Stimulated activated CD4-positive, alpha-beta T cell treated with anti-CD3 and anti-CD28 coated beads, TNF-alpha, amount 100 ng/mL, for 4 hours (primary cell): Measurements from ENCODE around the gene NES.
"Not testable (repeated sequence)": the region's sequence is repeated elsewhere in the genome, so short reads cannot be mapped to it uniquely, and the experiment has no call there.

Experiments used
- DNase-seq, 3 experiments: peaks; one replicate each; pipeline ENCODE4 v3.0.0-alpha.2; 2020; ENCODE audit warnings: low read depth in 3 of 3

Gene NES

GRCh38 chr1:156644146-156644545 is 33.1 kb downstream of the NES start:
- DNase-seq, result no peak

DNA sequence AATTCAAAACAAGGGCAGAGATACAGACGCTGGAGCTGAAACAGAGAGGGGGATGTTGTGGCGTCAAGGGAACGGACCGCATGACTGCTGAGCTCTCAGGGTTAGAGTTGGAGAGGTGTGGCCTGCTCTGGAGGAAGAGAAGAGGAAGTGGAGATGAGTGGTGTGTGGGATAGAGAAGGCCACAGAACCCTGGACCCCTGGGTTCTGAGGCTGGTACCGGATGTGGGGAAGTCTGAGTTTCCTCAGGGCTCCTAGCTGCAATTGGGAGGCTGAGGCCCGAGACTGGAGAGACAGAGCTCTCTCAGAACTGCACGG is 33.5 kb downstream of the NES start:
- DNase-seq, result no peak

- no peak for DNase-seq
Measured at GRCh38 chr1:156643049-156643777, 34.0 kb downstream of the NES start.

GRCh38 chr1:156642265-156643048 is 34.8 kb downstream of the NES start:
- no peak for DNase-seq

- DNase-seq, result no peak
Measured at GRCh38 chr1:156641761-156642264, 35.4 kb downstream of the NES start, which contains the start of gene BCAN. Gene BCAN, plus strand, starts transcription at chr1:156642117. Its CDS starts 3,938 bp downstream, at chr1:156646055.

DNA sequence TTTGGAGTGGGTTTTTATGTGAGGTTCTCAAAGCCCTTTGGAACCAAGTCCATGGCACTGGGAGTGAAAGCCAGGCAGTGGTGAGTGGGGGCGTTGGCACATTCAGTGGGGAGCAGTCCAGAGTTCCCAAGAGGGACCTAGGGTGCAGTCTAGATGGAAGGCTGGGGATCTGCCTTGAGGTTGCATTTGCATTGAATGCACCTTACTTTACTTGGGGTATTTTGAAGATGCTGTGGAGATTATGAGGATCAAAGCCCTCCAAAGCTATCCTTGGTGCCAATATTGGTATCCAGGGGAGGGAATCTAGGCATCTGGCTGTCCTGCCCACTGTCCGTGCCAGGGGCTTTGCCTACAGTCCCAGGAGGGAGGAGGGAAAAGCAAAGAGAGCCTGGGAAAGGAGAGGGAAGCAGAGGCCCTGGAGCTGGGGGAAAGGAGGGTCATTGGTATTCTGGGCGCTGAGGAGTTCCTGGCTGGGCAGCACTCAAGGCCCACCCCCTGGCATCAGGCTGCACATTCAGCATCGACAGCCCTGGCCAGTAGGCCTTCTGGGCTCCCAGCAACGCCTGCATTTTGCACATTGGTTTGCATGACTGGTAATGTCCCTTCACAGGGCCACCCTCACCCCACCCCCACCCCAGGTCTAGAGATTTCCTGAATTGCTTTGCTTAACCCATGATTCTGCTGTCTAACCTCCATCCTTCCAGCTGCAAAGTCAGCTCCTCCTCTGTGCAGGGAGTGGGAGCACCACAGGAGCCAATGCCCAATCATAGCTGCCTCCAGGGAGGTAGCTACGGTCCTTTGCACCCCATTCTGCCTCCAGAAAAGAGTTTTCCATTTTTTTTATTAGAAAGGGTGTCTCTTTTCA is 36.1 kb downstream of the NES start:
- DNase-seq, result no peak

DNA sequence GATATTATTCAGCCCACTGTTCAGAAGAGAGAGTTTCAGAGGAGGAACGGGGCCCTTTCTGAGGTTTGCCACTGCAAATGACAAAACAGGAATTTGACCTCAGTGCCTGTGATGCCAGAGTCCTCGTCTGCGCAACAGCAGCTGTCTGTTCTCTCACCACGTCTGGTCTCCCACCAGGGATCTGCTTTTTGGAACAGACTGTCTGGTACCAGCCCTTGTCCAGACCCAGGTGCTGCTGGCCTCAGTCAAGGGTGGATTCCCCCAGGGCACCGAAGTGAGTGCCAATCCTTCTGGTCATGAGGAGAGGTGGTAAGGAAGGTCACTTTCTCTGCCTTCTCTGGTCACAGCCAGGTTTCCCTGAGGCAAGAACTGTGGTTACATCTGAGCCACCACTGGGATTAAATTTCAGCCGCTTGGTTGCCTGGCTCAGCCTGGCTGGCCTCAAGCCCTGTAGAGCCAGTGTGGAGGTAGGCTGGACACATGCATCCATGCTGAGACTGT is 37.6 kb downstream of the NES start:
- no peak for DNase-seq

- no peak for DNase-seq
Measured at GRCh38 chr1:156638189-156638985, 38.8 kb downstream of the NES start.

DNA sequence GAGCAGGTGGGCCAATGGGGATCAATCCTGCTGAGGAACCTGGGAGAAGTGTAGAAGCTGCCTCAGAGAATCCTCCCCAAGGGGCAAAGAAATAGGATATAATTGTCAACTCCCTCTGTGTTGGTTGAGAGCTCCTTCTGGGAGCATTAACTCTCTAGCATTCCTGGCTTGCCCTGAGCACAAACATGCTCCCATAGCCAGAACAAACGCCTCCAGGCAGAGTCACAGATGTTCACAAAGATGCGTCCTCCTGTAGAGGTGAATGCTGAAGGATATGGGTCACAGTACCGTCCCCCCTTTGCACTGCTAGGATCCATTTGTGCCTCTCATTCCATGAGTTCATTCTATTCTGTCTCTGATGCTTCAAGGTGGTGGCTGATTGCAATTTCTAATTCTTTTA is 44.9 kb downstream of the NES start:
- DNase-seq, result no peak

DNA sequence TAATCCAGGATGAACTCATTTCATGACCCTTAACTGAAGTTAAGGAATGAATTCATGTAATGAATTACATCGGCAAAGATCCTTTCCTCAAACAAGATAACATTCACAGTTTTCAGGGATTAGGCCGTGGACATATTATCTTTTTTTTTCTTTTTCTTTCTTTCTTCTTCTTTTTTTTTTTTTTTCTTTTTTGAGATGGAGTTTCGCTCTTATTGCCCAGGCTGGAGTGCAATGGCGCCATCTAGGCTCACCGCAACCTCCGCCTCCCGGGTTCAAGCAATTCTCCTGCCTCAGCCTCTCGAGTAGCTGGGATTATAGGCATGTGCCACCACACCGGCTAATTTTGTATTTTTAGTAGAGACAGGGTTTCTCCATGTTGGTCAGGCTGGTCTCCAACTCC is 46.1 kb downstream of the NES start:
- not testable (repeated sequence) for DNase-seq

- no peak for DNase-seq
Measured at GRCh38 chr1:156629823-156630449, 47.3 kb downstream of the NES start.

- DNase-seq, result no peak
Measured at GRCh38 chr1:156627313-156627880, 49.8 kb downstream of the NES start.

DNA sequence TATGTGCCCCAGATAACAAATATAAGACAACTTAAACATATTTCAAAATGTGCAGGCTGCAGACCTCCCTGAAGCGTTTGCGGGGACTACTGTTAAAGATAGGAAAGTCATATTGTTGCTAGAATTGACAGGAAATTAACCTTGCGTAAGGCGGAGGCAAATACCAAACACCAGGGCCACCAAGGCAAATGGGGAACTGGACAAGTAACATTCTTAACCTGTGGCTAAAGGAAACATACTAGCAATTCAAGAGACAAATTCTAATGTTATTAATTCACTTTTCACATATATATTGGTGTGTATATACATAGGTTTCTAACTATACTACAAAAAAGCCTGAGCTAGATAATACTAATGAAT is 51.1 kb downstream of the NES start:
- no peak for DNase-seq

DNA sequence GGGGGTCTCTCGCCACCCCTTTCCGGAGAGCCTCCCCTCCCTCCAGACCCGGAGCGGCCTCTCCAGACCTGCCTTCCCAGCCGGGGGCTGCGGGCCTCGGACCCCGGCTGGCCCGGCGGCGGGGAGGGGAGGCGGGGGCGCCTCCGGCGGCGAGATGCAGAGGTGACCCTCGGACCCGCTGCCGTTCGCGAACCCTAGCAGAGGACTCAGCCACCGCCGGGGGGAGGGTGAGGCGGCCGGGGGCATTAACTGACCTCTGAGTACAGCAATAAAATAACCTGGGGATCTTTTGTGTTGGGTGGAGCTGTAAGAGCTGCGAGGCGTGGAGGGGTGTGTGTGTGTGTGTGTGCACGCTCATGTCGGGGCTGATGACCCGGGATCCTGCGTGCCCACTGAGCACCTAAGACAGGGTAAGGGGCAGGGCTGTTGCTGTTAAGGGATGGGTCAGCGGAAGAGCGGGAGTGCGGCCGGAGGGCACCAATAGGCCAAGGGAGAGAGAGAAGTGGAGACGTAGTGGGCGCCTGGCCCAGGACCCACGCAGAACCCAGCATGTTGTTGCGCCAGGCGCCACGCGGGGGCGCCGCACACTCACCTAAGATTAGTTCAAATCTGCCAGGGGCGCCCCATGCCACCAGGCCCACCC is 51.6 kb downstream of the NES start:
- DNase-seq, result peak; percentile 48 to 55 (median 51)

DNA sequence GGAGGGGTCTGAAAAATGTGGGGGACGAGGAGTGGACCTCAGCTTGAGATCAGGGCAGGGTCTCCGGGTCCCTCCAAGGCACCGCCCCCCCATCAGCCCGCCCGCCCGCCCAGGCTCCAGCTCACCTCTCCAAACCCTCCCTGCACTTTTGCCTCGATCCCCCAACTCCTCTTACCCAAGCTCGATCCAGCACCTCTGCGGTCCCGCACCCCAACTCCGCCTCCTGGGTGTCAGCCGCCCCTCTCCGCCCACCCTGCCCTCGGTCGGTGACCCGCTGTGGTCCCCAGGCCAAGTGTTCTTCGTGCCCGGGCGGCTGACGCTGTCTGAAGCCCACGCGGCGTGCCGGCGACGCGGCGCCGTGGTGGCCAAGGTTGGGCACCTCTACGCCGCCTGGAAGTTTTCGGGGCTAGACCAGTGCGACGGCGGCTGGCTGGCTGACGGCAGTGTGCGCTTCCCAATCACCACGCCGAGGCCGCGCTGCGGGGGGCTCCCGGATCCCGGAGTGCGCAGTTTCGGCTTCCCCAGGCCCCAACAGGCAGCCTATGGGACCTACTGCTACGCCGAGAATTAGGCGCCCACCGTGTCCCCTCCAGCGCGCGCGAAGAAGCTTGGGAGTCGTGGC is 52.3 kb downstream of the NES start:
- DNase-seq, result no peak

- DNase-seq, result no peak
Measured at GRCh38 chr1:156623946-156624813, 53.0 kb downstream of the NES start.

GRCh38 chr1:156622581-156623297 is 54.5 kb downstream of the NES start:
- DNase-seq, result no peak

DNA sequence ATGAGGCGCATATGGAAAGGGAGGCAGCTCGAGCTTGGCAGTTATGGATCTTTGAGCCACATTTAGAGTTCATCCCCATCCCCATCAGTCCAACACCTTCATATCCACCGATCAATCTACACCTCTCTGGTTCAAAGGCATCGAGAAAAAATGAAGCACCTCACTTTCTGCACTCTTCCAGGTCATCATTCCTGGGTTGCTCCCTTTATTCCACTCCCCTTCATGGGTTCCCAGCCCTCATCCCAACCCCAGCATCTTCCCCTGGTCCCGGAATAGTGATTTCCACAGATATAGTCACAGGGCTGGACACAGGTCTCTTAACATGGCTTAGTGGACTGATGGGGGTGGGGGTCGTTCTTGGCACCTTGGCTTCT is 57.6 kb downstream of the NES start:
- no peak for DNase-seq
